SK-N-SH treated with all-trans-retinoic acid at 6 μM for 48 hours (cell line): ENCODE measurements around the gene BEND7.

Experiments used
- BACH2 ChIP-seq: fragments of 250-450 bp; sonication (Bioruptor Pico); IDR thresholded peaks from 2 replicates; pipeline ENCODE4 v1.9.0; 2021; ENCODE audit warnings: mild to moderate bottlenecking, borderline replicate concordance
- GLIS3 ChIP-seq: fragments of 250-450 bp; sonication (Bioruptor Pico); IDR thresholded peaks from 2 replicates; pipeline ENCODE4 v1.5.0; 2020; ENCODE audit warnings: mild to moderate bottlenecking, moderate library complexity
- RARB ChIP-seq: fragments of 250-450 bp; sonication (Bioruptor Pico); IDR thresholded peaks from 2 replicates; pipeline ENCODE4 v1.8.0; 2021; ENCODE audit warnings: mild to moderate bottlenecking, moderate library complexity
- TCF4 ChIP-seq: fragments of 250-450 bp; sonication (Bioruptor Pico); IDR thresholded peaks from 2 replicates; pipeline ENCODE4 v1.8.0; 2021; ENCODE audit warnings: mild to moderate bottlenecking, moderate library complexity, borderline replicate concordance
- TOX ChIP-seq: fragments of 250-450 bp; sonication (Bioruptor Pico); IDR thresholded peaks from 2 replicates; pipeline ENCODE4 v1.8.0; 2021; ENCODE audit warnings: mild to moderate bottlenecking, moderate library complexity, borderline replicate concordance
- ZFP3 ChIP-seq: fragments of 250-450 bp; sonication (Bioruptor Pico); IDR thresholded peaks from 2 replicates; pipeline ENCODE4 v1.5.0; 2020; ENCODE audit warnings: mild to moderate bottlenecking, moderate library complexity
- ZFP30 ChIP-seq: fragments of 450-650 bp; formaldehyde crosslinking; IDR thresholded peaks from 2 replicates; pipeline ENCODE4 v1.5.0; 2022; ENCODE audit warnings: mild to moderate bottlenecking, moderate library complexity
- ZNF70 ChIP-seq: fragments of 450-650 bp; formaldehyde crosslinking; IDR thresholded peaks from 2 replicates; pipeline ENCODE4 v1.5.0; 2020; ENCODE audit warnings: mild to moderate bottlenecking, moderate library complexity
- TF ChIP-seq, protein P1 (sequence below): fragments of 250-450 bp; sonication (Bioruptor Pico); IDR thresholded peaks from 2 replicates; pipeline ENCODE4 v1.5.1; 2020; ENCODE audit warnings: low read depth, mild to moderate bottlenecking, moderate library complexity
- TF ChIP-seq, protein P2 (sequence below): fragments of 250-450 bp; sonication (Bioruptor Pico); IDR thresholded peaks from 2 replicates; pipeline ENCODE4 v1.8.0; 2020; ENCODE audit warnings: mild to moderate bottlenecking, moderate library complexity, borderline replicate concordance
- TF ChIP-seq, protein P3 (sequence below): fragments of 250-450 bp; sonication (Bioruptor Pico); IDR thresholded peaks from 2 replicates; pipeline ENCODE4 v1.5.1; 2021; ENCODE audit warnings: mild to moderate bottlenecking, moderate library complexity

- no peak for TF ChIP-seq ZFP3 (CRISPR knock-in tag)
- TF ChIP-seq, protein P1, sequence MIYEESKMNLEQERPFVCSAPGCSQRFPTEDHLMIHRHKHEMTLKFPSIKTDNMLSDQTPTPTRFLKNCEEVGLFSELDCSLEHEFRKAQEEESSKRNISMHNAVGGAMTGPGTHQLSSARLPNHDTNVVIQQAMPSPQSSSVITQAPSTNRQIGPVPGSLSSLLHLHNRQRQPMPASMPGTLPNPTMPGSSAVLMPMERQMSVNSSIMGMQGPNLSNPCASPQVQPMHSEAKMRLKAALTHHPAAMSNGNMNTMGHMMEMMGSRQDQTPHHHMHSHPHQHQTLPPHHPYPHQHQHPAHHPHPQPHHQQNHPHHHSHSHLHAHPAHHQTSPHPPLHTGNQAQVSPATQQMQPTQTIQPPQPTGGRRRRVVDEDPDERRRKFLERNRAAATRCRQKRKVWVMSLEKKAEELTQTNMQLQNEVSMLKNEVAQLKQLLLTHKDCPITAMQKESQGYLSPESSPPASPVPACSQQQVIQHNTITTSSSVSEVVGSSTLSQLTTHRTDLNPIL (CRISPR knock-in tag), result no peak
- no peak for TF ChIP-seq TOX (CRISPR knock-in tag)
- TF ChIP-seq RARB (CRISPR knock-in tag), result no peak
- TF ChIP-seq, protein P2, sequence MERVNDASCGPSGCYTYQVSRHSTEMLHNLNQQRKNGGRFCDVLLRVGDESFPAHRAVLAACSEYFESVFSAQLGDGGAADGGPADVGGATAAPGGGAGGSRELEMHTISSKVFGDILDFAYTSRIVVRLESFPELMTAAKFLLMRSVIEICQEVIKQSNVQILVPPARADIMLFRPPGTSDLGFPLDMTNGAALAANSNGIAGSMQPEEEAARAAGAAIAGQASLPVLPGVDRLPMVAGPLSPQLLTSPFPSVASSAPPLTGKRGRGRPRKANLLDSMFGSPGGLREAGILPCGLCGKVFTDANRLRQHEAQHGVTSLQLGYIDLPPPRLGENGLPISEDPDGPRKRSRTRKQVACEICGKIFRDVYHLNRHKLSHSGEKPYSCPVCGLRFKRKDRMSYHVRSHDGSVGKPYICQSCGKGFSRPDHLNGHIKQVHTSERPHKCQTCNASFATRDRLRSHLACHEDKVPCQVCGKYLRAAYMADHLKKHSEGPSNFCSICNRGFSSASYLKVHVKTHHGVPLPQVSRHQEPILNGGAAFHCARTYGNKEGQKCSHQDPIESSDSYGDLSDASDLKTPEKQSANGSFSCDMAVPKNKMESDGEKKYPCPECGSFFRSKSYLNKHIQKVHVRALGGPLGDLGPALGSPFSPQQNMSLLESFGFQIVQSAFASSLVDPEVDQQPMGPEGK (CRISPR knock-in tag), result no peak
- no peak for TF ChIP-seq BACH2 (CRISPR knock-in tag)
- no peak for TF ChIP-seq ZNF70 (CRISPR knock-in tag)
- TF ChIP-seq, protein P3, sequence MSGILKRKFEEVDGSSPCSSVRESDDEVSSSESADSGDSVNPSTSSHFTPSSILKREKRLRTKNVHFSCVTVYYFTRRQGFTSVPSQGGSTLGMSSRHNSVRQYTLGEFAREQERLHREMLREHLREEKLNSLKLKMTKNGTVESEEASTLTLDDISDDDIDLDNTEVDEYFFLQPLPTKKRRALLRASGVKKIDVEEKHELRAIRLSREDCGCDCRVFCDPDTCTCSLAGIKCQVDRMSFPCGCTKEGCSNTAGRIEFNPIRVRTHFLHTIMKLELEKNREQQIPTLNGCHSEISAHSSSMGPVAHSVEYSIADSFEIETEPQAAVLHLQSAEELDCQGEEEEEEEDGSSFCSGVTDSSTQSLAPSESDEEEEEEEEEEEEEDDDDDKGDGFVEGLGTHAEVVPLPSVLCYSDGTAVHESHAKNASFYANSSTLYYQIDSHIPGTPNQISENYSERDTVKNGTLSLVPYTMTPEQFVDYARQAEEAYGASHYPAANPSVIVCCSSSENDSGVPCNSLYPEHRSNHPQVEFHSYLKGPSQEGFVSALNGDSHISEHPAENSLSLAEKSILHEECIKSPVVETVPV (CRISPR knock-in tag), result no peak
- TF ChIP-seq TCF4 (CRISPR knock-in tag), result no peak
- TF ChIP-seq GLIS3 (CRISPR knock-in tag), result no peak
- TF ChIP-seq ZFP30, result no peak
Measured at GRCh38 chr10:13439313-13440184, 89.3 kb downstream of the BEND7 start.
